Fibroblast of lung (primary cell): ENCODE data around the gene RAPH1.

ENCODE experiments used
- EZH2 ChIP-seq: IDR thresholded peaks from 2 replicates; pipeline ENCODE4 v1.5.1; 2012; ENCODE audit warnings: low read length, control low read depth, mild to moderate bottlenecking; ENCODE audit errors: missing control alignments
- TF ChIP-seq, protein P1 (sequence below), 2 donors: IDR thresholded peaks in 1 of 2; conservative IDR thresholded peaks in 1 of 2; 1 replicate in 1 of 2; 2 replicates in 1 of 2; pipeline ENCODE4 v1.5.1; 2011 to 2012; ENCODE audit warnings: low read length in 2 of 2, control low read depth in 1 of 2, inconsistent platforms in 1 of 2, low read depth in 1 of 2, mild to moderate bottlenecking in 1 of 2

DNA sequence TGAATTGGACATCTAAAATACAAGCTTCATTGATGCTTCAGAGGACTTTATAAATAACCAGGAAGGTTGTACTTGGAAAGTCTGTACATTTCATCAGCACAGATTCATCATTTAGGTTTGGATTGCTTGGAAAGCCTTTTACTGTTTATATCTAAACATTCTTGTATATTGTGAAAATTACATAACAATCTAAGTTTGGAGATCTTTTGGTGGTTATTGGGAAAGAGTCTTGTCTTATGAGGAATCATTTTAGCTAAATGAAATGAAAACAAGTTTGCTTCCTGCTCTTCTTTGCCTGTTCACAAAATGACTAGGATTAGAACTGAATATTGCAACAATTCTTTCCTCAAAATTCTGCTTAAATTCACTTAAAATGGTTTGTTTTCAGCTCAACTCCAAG, 127.6 kb downstream of the RAPH1 start:
- no peak for TF ChIP-seq EZH2
- TF ChIP-seq, protein P1, sequence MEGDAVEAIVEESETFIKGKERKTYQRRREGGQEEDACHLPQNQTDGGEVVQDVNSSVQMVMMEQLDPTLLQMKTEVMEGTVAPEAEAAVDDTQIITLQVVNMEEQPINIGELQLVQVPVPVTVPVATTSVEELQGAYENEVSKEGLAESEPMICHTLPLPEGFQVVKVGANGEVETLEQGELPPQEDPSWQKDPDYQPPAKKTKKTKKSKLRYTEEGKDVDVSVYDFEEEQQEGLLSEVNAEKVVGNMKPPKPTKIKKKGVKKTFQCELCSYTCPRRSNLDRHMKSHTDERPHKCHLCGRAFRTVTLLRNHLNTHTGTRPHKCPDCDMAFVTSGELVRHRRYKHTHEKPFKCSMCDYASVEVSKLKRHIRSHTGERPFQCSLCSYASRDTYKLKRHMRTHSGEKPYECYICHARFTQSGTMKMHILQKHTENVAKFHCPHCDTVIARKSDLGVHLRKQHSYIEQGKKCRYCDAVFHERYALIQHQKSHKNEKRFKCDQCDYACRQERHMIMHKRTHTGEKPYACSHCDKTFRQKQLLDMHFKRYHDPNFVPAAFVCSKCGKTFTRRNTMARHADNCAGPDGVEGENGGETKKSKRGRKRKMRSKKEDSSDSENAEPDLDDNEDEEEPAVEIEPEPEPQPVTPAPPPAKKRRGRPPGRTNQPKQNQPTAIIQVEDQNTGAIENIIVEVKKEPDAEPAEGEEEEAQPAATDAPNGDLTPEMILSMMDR (conservative IDR thresholded peaks at IDR 0.05 in 1 of 2, IDR thresholded peaks at IDR 0.05 in 1 of 2; ENCODE audit: low read depth in 1 of 2, low read length in 2 of 2): no peak
